ENCODE measurements around the gene NMNAT3. TPM values are rescaled to one million over a fixed set of nuclear protein-coding genes. Genes with fewer than 3 reads are reported as not detected.

The NMNAT3 gene
- total RNA-seq, 1 experiment from 2014 or later: 4.8 TPM

GRCh38 chr3:139689122-139689521, 11.3 kb upstream of the NMNAT3 start:
- H3K79me2 ChIP-seq (ENCODE audit: low read length): no peaks in the 10 kb centered on the region
- H3K4me1 ChIP-seq (ENCODE audit: insufficient read depth, low read length): no peaks in the 10 kb centered on the region
- H2AFZ ChIP-seq (ENCODE audit: low read length): no peak overlapping the region
- no TSS peak for BruUV-seq (replicated peaks)
- CTCF ChIA-PET: no interaction called here
- H3K9ac ChIP-seq (ENCODE audit: low read length): no peak overlapping the region
- no peak for ATAC-seq
- intact Hi-C loops (cut with micrococcal nuclease): no loop called here
- H3K4me3 ChIP-seq (ENCODE audit: low read length): no peak overlapping the region
- no peaks in the 10 kb centered on the region for H3K9me2 ChIP-seq (replicated peaks; ENCODE audit: low read length)
- POLR2A ChIA-PET (ENCODE audit: unreplicated experiment): no interaction called here
- H3K27me3 ChIP-seq (ENCODE audit: low read length): no peaks in the 10 kb centered on the region
- no peaks in the 10 kb centered on the region for H4K20me1 ChIP-seq (ENCODE audit: low read length)
- H3K9me3 ChIP-seq (ENCODE audit: low read length): no peaks in the 10 kb centered on the region
- H3K27ac ChIP-seq (ENCODE audit: low read length): no peak overlapping the region
- H3K4me2 ChIP-seq (ENCODE audit: low read length): no peak overlapping the region
- H3K36me3 ChIP-seq (ENCODE audit: low read depth, low read length): no peaks in the 10 kb centered on the region
- DNase-seq: no peak
- TF ChIP-seq CTCF (conservative IDR thresholded peaks at IDR 0.05; ENCODE audit: low read depth, low read length) (no peak), EZH2phosphoT487 (IDR thresholded peaks at IDR 0.05; ENCODE audit: borderline replicate concordance, low read length) (no peak), EZH2 (IDR thresholded peaks at IDR 0.05; ENCODE audit: low read length, unreplicated experiment) (no peak)
- no peaks in the 10 kb centered on the region for H3F3A ChIP-seq (ENCODE audit: low read length, unreplicated experiment)

- no peak for TF ChIP-seq EZH2phosphoT487 (IDR thresholded peaks at IDR 0.05; ENCODE audit: borderline replicate concordance, low read length)
- no peak for TF ChIP-seq EZH2 (IDR thresholded peaks at IDR 0.05; ENCODE audit: low read length, unreplicated experiment)
- TF ChIP-seq CTCF (conservative IDR thresholded peaks at IDR 0.05; ENCODE audit: low read depth, low read length): no peak
- H3K9me2 ChIP-seq (replicated peaks; ENCODE audit: low read length): no peaks in the 10 kb centered on the region
- no peaks in the 10 kb centered on the region for H3K79me2 ChIP-seq (ENCODE audit: low read length)
- no peaks in the 10 kb centered on the region for H3K36me3 ChIP-seq (ENCODE audit: low read depth, low read length)
- ChIA-PET POLR2A (ENCODE audit: unreplicated experiment) (no interaction called here), CTCF (no interaction called here)
- no peak overlapping the region for H3K9ac ChIP-seq (ENCODE audit: low read length)
- H2AFZ ChIP-seq (ENCODE audit: low read length): no peak overlapping the region
- H3K27me3 ChIP-seq (ENCODE audit: low read length): no peaks in the 10 kb centered on the region
- BruUV-seq (replicated peaks): no TSS peak
- no peaks in the 10 kb centered on the region for H3F3A ChIP-seq (ENCODE audit: low read length, unreplicated experiment)
- no peaks in the 10 kb centered on the region for H3K4me1 ChIP-seq (ENCODE audit: insufficient read depth, low read length)
- DNase-seq (no peak), ATAC-seq (no peak)
- no peaks in the 10 kb centered on the region for H4K20me1 ChIP-seq (ENCODE audit: low read length)
- no peaks in the 10 kb centered on the region for H3K9me3 ChIP-seq (ENCODE audit: low read length)
- H3K4me3 ChIP-seq (ENCODE audit: low read length): no peak overlapping the region
- H3K27ac ChIP-seq (ENCODE audit: low read length): no peak overlapping the region
- intact Hi-C loops (cut with micrococcal nuclease): no loop called here
- H3K4me2 ChIP-seq (ENCODE audit: low read length): no peak overlapping the region
These were observed 9.7 kb upstream of the NMNAT3 start for GRCh38 chr3:139687431-139687830.

DNA sequence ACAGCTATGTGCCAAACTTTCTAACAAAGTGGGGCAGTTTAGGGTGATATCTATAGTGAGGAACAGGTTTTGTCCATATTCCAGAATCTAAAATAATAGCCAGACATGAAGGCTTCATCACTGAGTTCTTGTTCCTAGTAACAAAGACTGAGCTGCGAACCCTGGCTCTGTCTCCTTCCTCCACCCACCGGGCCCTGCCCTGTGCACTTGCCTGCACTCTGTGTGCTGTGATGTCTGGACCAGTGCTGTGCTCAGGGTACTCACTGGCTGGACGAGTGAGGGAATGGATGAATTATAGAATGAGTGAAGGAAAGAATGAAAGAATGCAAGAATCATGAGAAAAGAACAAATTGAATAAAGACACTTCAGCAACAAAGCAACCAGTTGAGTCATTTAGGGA, 8.9 kb upstream of the NMNAT3 start:
- ChIA-PET POLR2A (ENCODE audit: unreplicated experiment) (no interaction called here), CTCF (no interaction called here)
- ATAC-seq (no peak), DNase-seq (no peak)
- Histone ChIP-seq H3K36me3 (ENCODE audit: low read depth, low read length) (no peaks in the 10 kb centered on the region), H3F3A (ENCODE audit: low read length, unreplicated experiment) (no peaks in the 10 kb centered on the region), H3K27me3 (ENCODE audit: low read length) (no peaks in the 10 kb centered on the region), H3K4me3 (ENCODE audit: low read length) (no peak overlapping the region), H3K4me2 (ENCODE audit: low read length) (no peak overlapping the region), H4K20me1 (ENCODE audit: low read length) (no peaks in the 10 kb centered on the region), H2AFZ (ENCODE audit: low read length) (no peak overlapping the region), H3K79me2 (ENCODE audit: low read length) (no peaks in the 10 kb centered on the region), H3K27ac (ENCODE audit: low read length) (no peak overlapping the region), H3K9me3 (ENCODE audit: low read length) (no peaks in the 10 kb centered on the region), H3K9me2 (replicated peaks; ENCODE audit: low read length) (no peaks in the 10 kb centered on the region), H3K4me1 (ENCODE audit: insufficient read depth, low read length) (no peaks in the 10 kb centered on the region), H3K9ac (ENCODE audit: low read length) (no peak overlapping the region)
- intact Hi-C loops (cut with micrococcal nuclease): no loop called here
- TF ChIP-seq CTCF (conservative IDR thresholded peaks at IDR 0.05; ENCODE audit: low read depth, low read length) (no peak), EZH2phosphoT487 (IDR thresholded peaks at IDR 0.05; ENCODE audit: borderline replicate concordance, low read length) (no peak), EZH2 (IDR thresholded peaks at IDR 0.05; ENCODE audit: low read length, unreplicated experiment) (no peak)
- BruUV-seq (replicated peaks): no TSS peak
